Esophagus squamous epithelium (tissue), 4 donors: Measurements from ENCODE around the gene SUGP1.

Experiments used
- POLR2A ChIP-seq, 4 donors: fragments of 450-650 bp; IDR thresholded peaks; one replicate each; pipeline ENCODE4 v1.6.1; 2017; ENCODE audit warnings: antibody characterized with exemption in 4 of 4, mild to moderate bottlenecking in 4 of 4, moderate library complexity in 3 of 4
- TF ChIP-seq, protein P1 (sequence below), 6 experiments: fragments of 450-650 bp in 4 of 6; fragments of 200-600 bp in 2 of 6; sonication (generic) in 2 of 6; IDR thresholded peaks; one replicate each; pipeline ENCODE4 v1.5.1; 2016 to 2019; ENCODE audit warnings: antibody characterized with exemption in 6 of 6, mild to moderate bottlenecking in 4 of 6, moderate library complexity in 4 of 6

DNA sequence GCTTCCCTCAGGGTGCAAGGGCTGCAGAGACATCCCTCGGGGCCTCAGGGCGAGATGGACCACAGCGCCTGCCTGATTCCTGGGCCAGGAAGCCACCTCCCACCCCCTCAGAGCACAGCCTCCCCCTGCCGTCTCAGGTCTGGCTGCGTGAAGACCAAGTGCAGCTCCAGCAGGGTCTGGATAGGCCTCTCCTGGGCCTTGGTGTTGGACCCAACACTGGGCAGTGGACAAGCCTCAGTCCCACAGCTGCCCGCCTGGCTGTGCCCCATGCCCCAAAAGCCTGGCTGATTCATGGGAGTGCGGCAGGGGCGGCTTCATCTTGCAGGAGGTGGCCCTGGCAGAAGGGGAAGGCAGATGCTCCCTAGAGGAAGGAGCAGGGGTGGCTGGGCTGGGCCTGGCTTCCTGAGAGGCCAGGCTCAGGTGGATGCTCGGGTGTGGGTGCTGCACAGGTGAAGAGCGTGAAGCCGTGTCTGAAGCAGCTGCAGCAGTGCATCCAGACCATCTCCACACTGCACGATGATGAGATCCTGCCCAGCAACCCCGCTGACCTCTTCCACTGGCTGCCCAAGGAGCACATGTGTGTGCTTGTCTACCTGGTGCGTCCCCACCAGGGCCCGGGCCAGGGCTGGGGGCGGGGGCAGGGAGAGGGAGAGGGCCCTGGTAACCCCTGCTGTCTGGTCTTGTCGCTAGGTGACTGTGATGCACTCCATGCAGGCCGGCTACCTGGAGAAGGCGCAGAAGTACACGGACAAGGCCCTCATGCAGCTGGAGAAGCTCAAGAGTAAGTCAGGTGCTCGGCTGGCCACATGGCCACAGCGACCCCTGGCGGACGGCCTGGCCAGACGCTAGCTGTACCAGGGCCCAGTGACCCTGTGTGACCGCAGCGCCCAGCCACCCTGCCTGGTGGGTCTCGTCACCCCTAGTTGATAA, 22.0 kb upstream of the SUGP1 start:
- TF ChIP-seq, protein P1, sequence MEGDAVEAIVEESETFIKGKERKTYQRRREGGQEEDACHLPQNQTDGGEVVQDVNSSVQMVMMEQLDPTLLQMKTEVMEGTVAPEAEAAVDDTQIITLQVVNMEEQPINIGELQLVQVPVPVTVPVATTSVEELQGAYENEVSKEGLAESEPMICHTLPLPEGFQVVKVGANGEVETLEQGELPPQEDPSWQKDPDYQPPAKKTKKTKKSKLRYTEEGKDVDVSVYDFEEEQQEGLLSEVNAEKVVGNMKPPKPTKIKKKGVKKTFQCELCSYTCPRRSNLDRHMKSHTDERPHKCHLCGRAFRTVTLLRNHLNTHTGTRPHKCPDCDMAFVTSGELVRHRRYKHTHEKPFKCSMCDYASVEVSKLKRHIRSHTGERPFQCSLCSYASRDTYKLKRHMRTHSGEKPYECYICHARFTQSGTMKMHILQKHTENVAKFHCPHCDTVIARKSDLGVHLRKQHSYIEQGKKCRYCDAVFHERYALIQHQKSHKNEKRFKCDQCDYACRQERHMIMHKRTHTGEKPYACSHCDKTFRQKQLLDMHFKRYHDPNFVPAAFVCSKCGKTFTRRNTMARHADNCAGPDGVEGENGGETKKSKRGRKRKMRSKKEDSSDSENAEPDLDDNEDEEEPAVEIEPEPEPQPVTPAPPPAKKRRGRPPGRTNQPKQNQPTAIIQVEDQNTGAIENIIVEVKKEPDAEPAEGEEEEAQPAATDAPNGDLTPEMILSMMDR (IDR thresholded peaks at IDR 0.05), result peak; percentile 55 to 89 (median 78)
- TF ChIP-seq POLR2A (IDR thresholded peaks at IDR 0.05), result no peak
